Endothelial cell of umbilical vein (primary cell): ENCODE results near the gene DCK. TPM values are rescaled to one million over a fixed set of nuclear protein-coding genes. Genes with fewer than 3 reads are reported as not detected.

ENCODE experiments used
- BruUV-seq: library from RNA; stranded (reverse); fragments of 400-500 nt; replicated peaks from 2 replicates; lab custom pipeline; 2021; lab: Mats Ljungman, UMichigan
- CTCF ChIA-PET: fragments of 300-600, 350-600 bp; sonication (Branson Sonifier 250); formaldehyde crosslinking; loops from one replicate; lab custom pipeline; 2021; ENCODE audit warnings: antibody characterized with exemption, inconsistent platforms; lab: Charles Lee
- POLR2A ChIA-PET: fragments of 300-600, 350-600 bp; sonication (Branson Sonifier 250); formaldehyde crosslinking; loops from one replicate; lab custom pipeline; 2021; ENCODE audit warnings: antibody characterized with exemption, inconsistent platforms; lab: Charles Lee
- DNase-seq: peaks from one replicate; pipeline ENCODE4 v3.0.0-alpha.2; 2011; ENCODE audit warnings: low read depth, low spot score
- FAIRE-seq: peaks from 2 replicates; lab custom pipeline; 2011; peaks lifted over from hg19 to GRCh38; lab: Jason Lieb, UNC
- H2AFZ ChIP-seq: 2 replicates; pipeline ENCODE4 v1.6.0; 2012; ENCODE audit warnings: low read depth, low read length, control low read depth, inconsistent platforms
- H3K27ac ChIP-seq: 2 replicates; pipeline ENCODE4 v1.5.1; 2011; ENCODE audit warnings: low read depth, mild to moderate bottlenecking, control low read depth, low read length, moderate library complexity; ENCODE audit not compliant: insufficient read depth
- H3K27me3 ChIP-seq, 2 experiments: 2 replicates each; pipeline versions ENCODE4 v1.6.0 to v1.6.1; 2011; ENCODE audit warnings: low read length in 2 of 2, mixed read lengths in 1 of 2; ENCODE audit not compliant: control insufficient read depth in 2 of 2, insufficient read depth in 2 of 2
- H3K36me3 ChIP-seq, 2 experiments: 2 replicates in 1 of 2; 3 replicates in 1 of 2; pipeline ENCODE4 v1.5.1; 2011; ENCODE audit warnings: low read length in 2 of 2, mild to moderate bottlenecking in 1 of 2, moderate library complexity in 1 of 2; ENCODE audit not compliant: control insufficient read depth in 2 of 2, insufficient read depth in 2 of 2; ENCODE audit errors: extremely low read depth in 1 of 2
- H3K4me1 ChIP-seq: 3 replicates; pipeline ENCODE4 v1.5.1; 2011; ENCODE audit warnings: mild to moderate bottlenecking, low read length; ENCODE audit not compliant: control insufficient read depth, insufficient read depth; ENCODE audit errors: extremely low read depth
- H3K4me2 ChIP-seq: 2 replicates; pipeline ENCODE4 v1.6.1; 2011; ENCODE audit warnings: low read length, control low read depth, mixed read lengths; ENCODE audit not compliant: insufficient read depth
- H3K4me3 ChIP-seq, 3 experiments: fragments of 200-600 bp in 1 of 3; sonication (generic), shearing (Covaris generic) in 1 of 3; replicated peaks in 1 of 3; 2 replicates each; pipeline ENCODE4 v1.5.1; 2011 to 2016; ENCODE audit warnings: control low read depth in 3 of 3, low read length in 3 of 3, mild to moderate bottlenecking in 2 of 3, inconsistent platforms in 1 of 3, low read depth in 1 of 3, moderate library complexity in 1 of 3; ENCODE audit not compliant: insufficient read depth in 1 of 3
- H3K79me2 ChIP-seq: 2 replicates; pipeline ENCODE4 v1.6.0; 2012; ENCODE audit warnings: low read length, inconsistent platforms; ENCODE audit not compliant: control insufficient read depth, insufficient read depth
- H3K9ac ChIP-seq: replicated peaks from 2 replicates; pipeline ENCODE3; 2011; ENCODE audit warnings: low read length, control low read depth; ENCODE audit not compliant: insufficient read depth; ENCODE audit errors: extremely low read depth
- H3K9me1 ChIP-seq: replicated peaks from 3 replicates; pipeline ENCODE4 v1.6.0; 2011; ENCODE audit warnings: mild to moderate bottlenecking, low read length; ENCODE audit not compliant: control insufficient read depth, insufficient read depth; ENCODE audit errors: extremely low read depth
- H3K9me3 ChIP-seq: replicated peaks from 2 replicates; pipeline ENCODE4 v1.5.1; 2012; ENCODE audit warnings: low read length, inconsistent platforms; ENCODE audit not compliant: control insufficient read depth, insufficient read depth
- H4K20me1 ChIP-seq: replicated peaks from 2 replicates; pipeline ENCODE3; 2011; ENCODE audit warnings: mild to moderate bottlenecking, low read length; ENCODE audit not compliant: control insufficient read depth, insufficient read depth; ENCODE audit errors: extremely low read depth
- EZH2 ChIP-seq: IDR thresholded peaks from 2 replicates; pipeline ENCODE4 v1.6.1; 2012; ENCODE audit warnings: borderline replicate concordance, low read depth, mild to moderate bottlenecking, moderate library complexity, low read length, inconsistent platforms; ENCODE audit not compliant: severe bottlenecking
- FOS ChIP-seq: IDR thresholded peaks from 2 replicates; pipeline ENCODE4 v1.6.1; 2011; ENCODE audit warnings: mild to moderate bottlenecking, low read length, moderate library complexity, borderline replicate concordance; ENCODE audit not compliant: insufficient read depth
- GATA2 ChIP-seq: IDR thresholded peaks from 2 replicates; pipeline ENCODE4 v1.7.0; 2011; ENCODE audit warnings: low read depth, mild to moderate bottlenecking, moderate library complexity, mixed read lengths, low read length; ENCODE audit not compliant: insufficient read length, insufficient read depth
- JUN ChIP-seq: IDR thresholded peaks from 2 replicates; pipeline ENCODE4 v1.6.1; 2011; ENCODE audit warnings: borderline replicate concordance, low read depth; ENCODE audit not compliant: insufficient read length, insufficient read depth
- MYC ChIP-seq: IDR thresholded peaks from one replicate; pipeline ENCODE4 v1.6.1; 2011; ENCODE audit warnings: mild to moderate bottlenecking, low read depth, low read length
- POLR2A ChIP-seq: IDR thresholded peaks from 2 replicates; pipeline ENCODE4 v1.6.1; 2012; ENCODE audit warnings: low read depth, mild to moderate bottlenecking, control low read depth, low read length
- POLR2AphosphoS5 ChIP-seq: IDR thresholded peaks from 2 replicates; pipeline ENCODE4 v1.6.1; 2012; ENCODE audit warnings: low read depth, mild to moderate bottlenecking, control low read depth, low read length, moderate library complexity; ENCODE audit not compliant: insufficient read depth
- dilution Hi-C: fragments of 300-500 bp; cut with MboI; formaldehyde crosslinking; loops from one replicate; pipeline ENCODE4 v1.15.0; 2019; ENCODE audit warnings: low sequenced_read_pairs; ENCODE audit not compliant: extremely low pct_ligation_motif_present
- intact Hi-C: fragments of 100-400 bp; cut with micrococcal nuclease; formaldehyde crosslinking; loops from one replicate; pipeline ENCODE4 v1.10.0; 2022
- polyA plus RNA-seq, 4 experiments: library from polyadenylated mRNA; depleted of rRNA in 3 of 4; stranded (reverse) in 3 of 4; unstranded in 1 of 4; fragments of >200 nt; gene quantifications; 2 replicates each; pipeline versions ENCODE4 v1.2.1 to v1.2.3, GENCODE V29; 2011 to 2012; ENCODE audit warnings: missing spikeins in 1 of 4
- total RNA-seq: library from RNA; stranded (reverse); gene quantifications from 2 replicates; pipeline ENCODE4 v1.2.3, GENCODE V29; 2021
- TF ChIP-seq, protein P1 (sequence below): IDR thresholded peaks from 2 replicates; pipeline ENCODE4 v1.6.1; 2011; ENCODE audit not compliant: insufficient read depth, insufficient read length
- TF ChIP-seq, protein P2 (sequence below), 2 donors: IDR thresholded peaks; 1 replicate in 1 of 2; 2 replicates in 1 of 2; pipeline ENCODE4 v1.5.1; 2011; ENCODE audit warnings: low read length in 2 of 2, mild to moderate bottlenecking in 2 of 2, moderate library complexity in 2 of 2, control low read depth in 1 of 2, inconsistent platforms in 1 of 2, low read depth in 1 of 2; ENCODE audit not compliant: insufficient read depth in 1 of 2; ENCODE audit errors: extremely low read depth in 1 of 2

Gene DCK
- total and polyA plus RNA-seq, 2 donors (not counting 3 experiments of a cell fraction or from before 2014, with no cell fraction given), result 4.8 to 19.9 TPM

DNA sequence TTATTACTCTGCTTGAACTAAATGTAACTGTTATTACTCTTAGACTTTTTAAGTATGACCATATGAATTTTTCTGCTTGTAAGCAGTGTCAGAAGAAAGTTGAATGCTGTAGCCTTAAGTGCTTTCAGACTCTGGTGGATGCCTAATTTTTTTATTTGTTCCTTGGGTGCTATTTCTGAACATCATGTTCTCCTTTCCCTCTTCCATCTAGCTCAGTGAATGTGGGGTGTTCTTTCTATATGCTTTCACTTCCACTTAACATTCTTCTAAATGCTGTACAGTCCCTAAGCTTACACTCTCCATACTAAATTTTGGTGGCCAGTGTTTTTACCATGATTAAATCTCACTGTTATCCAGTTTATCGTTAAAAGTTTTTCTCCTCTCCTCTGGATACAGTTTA lies 3.6 kb downstream of the DCK start:
- intact Hi-C loops (no loop called here), dilution Hi-C loops (no loop called here)
- ChIA-PET POLR2A (no interaction called here), CTCF (interaction anchor here (7.8 kb wide), 1 partner anchor 10 kb away, joined by 97 read pairs; no protein-coding TSS in a partner anchor)
- H3K79me2 ChIP-seq, result peaks cover 67% of the 10 kb centered on the region
- H3K4me2 ChIP-seq, result no peak overlapping the region
- TF ChIP-seq, protein P1, sequence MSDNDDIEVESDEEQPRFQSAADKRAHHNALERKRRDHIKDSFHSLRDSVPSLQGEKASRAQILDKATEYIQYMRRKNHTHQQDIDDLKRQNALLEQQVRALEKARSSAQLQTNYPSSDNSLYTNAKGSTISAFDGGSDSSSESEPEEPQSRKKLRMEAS, result no peak
- no peaks in the 10 kb centered on the region for H3K9me3 ChIP-seq
- H3K27me3 ChIP-seq, result no peaks in the 10 kb centered on the region
- no peak overlapping the region for H3K4me3 ChIP-seq
- no peak overlapping the region for H2AFZ ChIP-seq
- H4K20me1 ChIP-seq, result no peaks in the 10 kb centered on the region
- DNase-seq (no peak), FAIRE-seq (no peak)
- H3K9me1 ChIP-seq, result no peaks in the 10 kb centered on the region
- H3K27ac ChIP-seq, result no peak overlapping the region
- H3K4me1 ChIP-seq, result peaks cover 14% of the 10 kb centered on the region
- H3K36me3 ChIP-seq, result peaks cover 0 to 5% of the 10 kb centered on the region in 2 experiments
- no peak overlapping the region for H3K9ac ChIP-seq
- BruUV-seq, result no TSS peak

DNA sequence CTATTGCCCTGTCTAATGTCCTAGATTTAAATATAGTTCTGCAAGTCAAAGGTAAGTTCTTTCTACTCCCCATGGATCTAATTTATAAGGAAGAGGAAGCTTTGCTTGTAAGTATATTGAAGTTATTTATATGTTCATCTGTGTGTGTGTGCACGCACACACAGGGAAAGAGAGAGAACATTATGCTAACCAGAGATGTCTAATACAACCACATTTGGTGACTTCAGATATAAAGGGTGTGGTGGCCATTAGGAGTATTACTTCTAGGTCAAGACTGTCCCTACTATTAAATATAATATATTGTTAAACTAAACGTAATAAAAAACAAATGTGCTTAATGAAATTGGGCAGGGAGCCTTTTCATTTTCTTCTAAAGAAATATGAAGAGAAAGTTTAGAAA lies 4.1 kb downstream of the DCK start:
- POLR2A ChIA-PET, result no interaction called here
- dilution Hi-C loops, result no loop called here
- H4K20me1 ChIP-seq, result no peaks in the 10 kb centered on the region
- H3K4me3 ChIP-seq, result no peak overlapping the region
- TF ChIP-seq, protein P2, sequence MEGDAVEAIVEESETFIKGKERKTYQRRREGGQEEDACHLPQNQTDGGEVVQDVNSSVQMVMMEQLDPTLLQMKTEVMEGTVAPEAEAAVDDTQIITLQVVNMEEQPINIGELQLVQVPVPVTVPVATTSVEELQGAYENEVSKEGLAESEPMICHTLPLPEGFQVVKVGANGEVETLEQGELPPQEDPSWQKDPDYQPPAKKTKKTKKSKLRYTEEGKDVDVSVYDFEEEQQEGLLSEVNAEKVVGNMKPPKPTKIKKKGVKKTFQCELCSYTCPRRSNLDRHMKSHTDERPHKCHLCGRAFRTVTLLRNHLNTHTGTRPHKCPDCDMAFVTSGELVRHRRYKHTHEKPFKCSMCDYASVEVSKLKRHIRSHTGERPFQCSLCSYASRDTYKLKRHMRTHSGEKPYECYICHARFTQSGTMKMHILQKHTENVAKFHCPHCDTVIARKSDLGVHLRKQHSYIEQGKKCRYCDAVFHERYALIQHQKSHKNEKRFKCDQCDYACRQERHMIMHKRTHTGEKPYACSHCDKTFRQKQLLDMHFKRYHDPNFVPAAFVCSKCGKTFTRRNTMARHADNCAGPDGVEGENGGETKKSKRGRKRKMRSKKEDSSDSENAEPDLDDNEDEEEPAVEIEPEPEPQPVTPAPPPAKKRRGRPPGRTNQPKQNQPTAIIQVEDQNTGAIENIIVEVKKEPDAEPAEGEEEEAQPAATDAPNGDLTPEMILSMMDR (IDR thresholded peaks at IDR 0.05; ENCODE audit: extremely low read depth in 1 of 2, insufficient read depth in 1 of 2, low read depth in 1 of 2, low read length in 2 of 2), result no peak
- TF ChIP-seq, protein P1, result no peak
- TF ChIP-seq EZH2, result no peak
- TF ChIP-seq POLR2A, result no peak
- no peak for TF ChIP-seq POLR2AphosphoS5
- no peak for TF ChIP-seq JUN
- TF ChIP-seq GATA2, result no peak
- TF ChIP-seq FOS, result no peak
- no peak for TF ChIP-seq MYC
- intact Hi-C loops, result no loop called here
- H2AFZ ChIP-seq, result no peak overlapping the region
- peaks cover 72% of the 10 kb centered on the region for H3K79me2 ChIP-seq
- CTCF ChIA-PET, result interaction anchor here (7.8 kb wide), 1 partner anchor 10 kb away, joined by 97 read pairs; no protein-coding TSS in a partner anchor
- no TSS peak for BruUV-seq
- H3K27me3 ChIP-seq, result no peaks in the 10 kb centered on the region
- peaks cover 13% of the 10 kb centered on the region for H3K4me1 ChIP-seq
- H3K27ac ChIP-seq, result no peak overlapping the region
- no peak overlapping the region for H3K9ac ChIP-seq
- H3K36me3 ChIP-seq, result peaks cover 0 to 5% of the 10 kb centered on the region in 2 experiments
- H3K9me3 ChIP-seq, result no peaks in the 10 kb centered on the region
- no peaks in the 10 kb centered on the region for H3K9me1 ChIP-seq
- no peak overlapping the region for H3K4me2 ChIP-seq
- no peak for FAIRE-seq
- no peak for DNase-seq
